Mammary epithelial cell (primary cell): ENCODE data around the gene HPRT1.

Source experiments
- CTCF ChIP-seq, 2 donors: IDR thresholded peaks in 1 of 2; conservative IDR thresholded peaks in 1 of 2; 2 replicates each; pipeline ENCODE4 v1.5.1; 2011 to 2012; ENCODE audit warnings: inconsistent platforms in 2 of 2, low read length in 2 of 2, mild to moderate bottlenecking in 2 of 2, control low read depth in 1 of 2, low read depth in 1 of 2; ENCODE audit not compliant: insufficient read depth in 1 of 2; ENCODE audit errors: extremely low read depth in 1 of 2
- EZH2 ChIP-seq: IDR thresholded peaks from 2 replicates; pipeline ENCODE4 v1.6.1; 2012; ENCODE audit warnings: low read length, inconsistent platforms, borderline replicate concordance

DNA sequence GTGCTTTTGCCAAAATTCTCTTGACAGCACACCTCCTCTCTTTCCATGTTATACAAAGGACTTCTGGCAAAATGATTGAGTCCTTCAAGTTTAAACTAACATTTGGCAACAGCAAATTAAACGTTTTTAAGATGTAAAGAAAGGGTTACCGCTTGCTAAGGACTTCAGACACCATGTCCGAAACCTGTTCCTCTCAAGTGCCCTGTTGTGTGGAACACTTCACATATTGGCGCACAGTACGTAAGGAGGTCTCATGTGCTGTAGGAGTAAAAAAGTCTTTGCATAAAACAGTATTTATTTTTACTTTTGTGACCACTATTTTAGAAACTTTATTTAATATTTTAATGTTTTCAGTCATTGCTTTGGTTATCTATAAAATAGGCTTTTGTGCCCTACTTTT, 33.7 kb upstream of the HPRT1 start:
- TF ChIP-seq CTCF (conservative IDR thresholded peaks at IDR 0.05 in 1 of 2, IDR thresholded peaks at IDR 0.05 in 1 of 2; ENCODE audit: extremely low read depth in 1 of 2, insufficient read depth in 1 of 2, low read depth in 1 of 2, low read length in 2 of 2) (no peak), EZH2 (no peak)
